ENCODE data around the gene SOS1.

GRCh38 chr2:38981670-38982357 is 139.0 kb downstream of the SOS1 start:
- TF ChIP-seq EZH2 (IDR thresholded peaks at IDR 0.05; ENCODE audit: insufficient read depth, low read length) (no peak), CTCF (IDR thresholded peaks at IDR 0.05; ENCODE audit: insufficient read depth, low read depth, low read length) (no peak)
